H1 (cell line): Measurements from ENCODE around the gene HMX1. TPM values are rescaled to one million over a fixed set of nuclear protein-coding genes. Genes with fewer than 3 reads are reported as not detected.

Experiments used
- CTCF ChIA-PET: fragments of 300-600 bp; sonication (Branson Sonifier 250); formaldehyde crosslinking; loops from one replicate; lab custom pipeline; 2021; ENCODE audit not compliant: partially characterized antibody; lab: Charles Lee
- POLR2A ChIA-PET: fragments of 300-600 bp; sonication (Branson Sonifier 250); formaldehyde crosslinking; loops from one replicate; lab custom pipeline; 2021; ENCODE audit warnings: inconsistent platforms; ENCODE audit not compliant: partially characterized antibody; lab: Charles Lee
- DNase-seq, 2 experiments: peaks; one replicate each; pipeline versions ENCODE4 v3.0.0 to v3.0.0-alpha.2; 2010 to 2022; ENCODE audit warnings: low spot score in 2 of 2, low read depth in 1 of 2, mixed read lengths in 1 of 2
- FAIRE-seq: peaks from 2 replicates; lab custom pipeline; 2011; peaks lifted over from hg19 to GRCh38; lab: Jason Lieb, UNC
- H2AFZ ChIP-seq: 2 replicates; pipeline ENCODE4 v1.8.1; 2012; ENCODE audit warnings: low read length, inconsistent platforms
- H2AK5ac ChIP-seq: 2 replicates; pipeline ENCODE4 v1.6.1; 2013; ENCODE audit warnings: low read depth, low read length
- H2BK120ac ChIP-seq: replicated peaks from 2 replicates; pipeline ENCODE3; 2013; ENCODE audit warnings: low read depth, low read length, inconsistent platforms
- H2BK12ac ChIP-seq: 2 replicates; pipeline ENCODE4 v1.6.1; 2013; ENCODE audit warnings: low read depth, low read length
- H2BK15ac ChIP-seq: 2 replicates; pipeline ENCODE4 v1.6.1; 2013; ENCODE audit warnings: low read length
- H2BK20ac ChIP-seq: 2 replicates; pipeline ENCODE4 v1.6.1; 2013; ENCODE audit warnings: low read length
- H2BK5ac ChIP-seq: 2 replicates; pipeline ENCODE4 v1.6.1; 2013; ENCODE audit warnings: low read depth, low read length
- H3K14ac ChIP-seq: 2 replicates; pipeline ENCODE4 v1.6.1; 2013; ENCODE audit warnings: inconsistent platforms; ENCODE audit not compliant: insufficient read length
- H3K18ac ChIP-seq: 2 replicates; pipeline ENCODE4 v1.6.1; 2013; ENCODE audit warnings: low read length; ENCODE audit errors: extremely low read depth
- H3K23ac ChIP-seq: 2 replicates; pipeline ENCODE4 v1.6.1; 2013; ENCODE audit warnings: inconsistent platforms; ENCODE audit not compliant: insufficient read length
- H3K23me2 ChIP-seq: 2 replicates; pipeline ENCODE4 v1.6.1; 2013; ENCODE audit warnings: low read depth, low read length
- H3K27ac ChIP-seq: 2 replicates; pipeline ENCODE4 v1.6.1; 2011; ENCODE audit warnings: low read depth, low read length, inconsistent platforms
- H3K27me3 ChIP-seq, 4 experiments: replicated peaks in 1 of 4; 1 replicate in 1 of 4; 2 replicates in 3 of 4; pipeline versions ENCODE4 v1.6.1 to v1.8.1; 2011 to 2013; ENCODE audit warnings: low read length in 3 of 4, mild to moderate bottlenecking in 3 of 4, inconsistent platforms in 2 of 4, mixed read lengths in 2 of 4, moderate library complexity in 1 of 4; ENCODE audit not compliant: control insufficient read depth in 3 of 4, insufficient read depth in 3 of 4; ENCODE audit errors: extremely low read depth in 1 of 4
- H3K36me3 ChIP-seq, 4 experiments: 2 replicates each; pipeline versions ENCODE4 v1.6.1 to v1.8.1; 2011 to 2013; ENCODE audit warnings: mild to moderate bottlenecking in 4 of 4, low read length in 3 of 4, moderate library complexity in 2 of 4, control low read depth in 1 of 4, inconsistent platforms in 1 of 4; ENCODE audit not compliant: insufficient read depth in 4 of 4, control insufficient read depth in 2 of 4
- H3K4ac ChIP-seq: replicated peaks from 2 replicates; pipeline ENCODE3; 2013; ENCODE audit warnings: low read length, low read depth, mixed read lengths, inconsistent platforms; ENCODE audit not compliant: insufficient read length
- H3K4me1 ChIP-seq, 4 experiments: replicated peaks in 1 of 4; 1 replicate in 1 of 4; 2 replicates in 3 of 4; pipeline versions ENCODE4 v1.6.1 to v1.8.1; 2011 to 2013; ENCODE audit warnings: low read length in 3 of 4, inconsistent platforms in 2 of 4, mixed read lengths in 1 of 4; ENCODE audit not compliant: insufficient read depth in 4 of 4, control insufficient read depth in 3 of 4
- H3K4me2 ChIP-seq, 2 experiments: 2 replicates each; pipeline versions ENCODE4 v1.6.1 to v1.8.1; 2011 to 2013; ENCODE audit warnings: low read depth in 2 of 2, low read length in 2 of 2, control low read depth in 1 of 2, inconsistent platforms in 1 of 2, mild to moderate bottlenecking in 1 of 2; ENCODE audit not compliant: insufficient read depth in 1 of 2
- H3K4me3 ChIP-seq, 4 experiments: fragments of 200-600, 300-600 bp in 1 of 4; sonication (generic), shearing (Covaris generic), sonication (Bioruptor Twin) in 1 of 4; 2 replicates each; pipeline versions ENCODE4 v1.5.1 to v1.8.1; 2011 to 2016; ENCODE audit warnings: low read length in 4 of 4, low read depth in 3 of 4, control low read depth in 2 of 4, inconsistent platforms in 2 of 4, mild to moderate bottlenecking in 2 of 4, mixed read lengths in 1 of 4, moderate library complexity in 1 of 4; ENCODE audit not compliant: insufficient read depth in 2 of 4; ENCODE audit errors: extremely low read depth in 1 of 4
- H3K56ac ChIP-seq: replicated peaks from 2 replicates; pipeline ENCODE3; 2013; ENCODE audit warnings: low read depth, mild to moderate bottlenecking, mixed read lengths, low read length, inconsistent platforms; ENCODE audit not compliant: insufficient read length
- H3K79me1 ChIP-seq: 2 replicates; pipeline ENCODE4 v1.6.1; 2013; ENCODE audit warnings: low read depth, low read length, control low read depth
- H3K79me2 ChIP-seq, 2 experiments: 2 replicates each; pipeline versions ENCODE4 v1.6.1 to v1.8.1; 2012 to 2013; ENCODE audit warnings: low read length in 2 of 2, mild to moderate bottlenecking in 2 of 2, inconsistent platforms in 1 of 2; ENCODE audit not compliant: insufficient read depth in 2 of 2, control insufficient read depth in 1 of 2
- H3K9ac ChIP-seq, 4 experiments: replicated peaks in 1 of 4; 1 replicate in 1 of 4; 2 replicates in 3 of 4; pipeline versions ENCODE4 v1.6.1 to v1.8.1; 2011 to 2013; ENCODE audit warnings: low read depth in 3 of 4, low read length in 3 of 4, control low read depth in 2 of 4, mild to moderate bottlenecking in 2 of 4, moderate library complexity in 2 of 4, inconsistent platforms in 1 of 4; ENCODE audit errors: extremely low read depth in 1 of 4
- H3K9me3 ChIP-seq, 2 experiments: 2 replicates each; pipeline versions ENCODE4 v1.6.1 to v1.8.1; 2012 to 2013; ENCODE audit warnings: mild to moderate bottlenecking in 2 of 2, moderate library complexity in 2 of 2, control low read depth in 1 of 2, inconsistent platforms in 1 of 2, low read depth in 1 of 2, low read length in 1 of 2, mixed read lengths in 1 of 2; ENCODE audit not compliant: insufficient read depth in 2 of 2
- H4K20me1 ChIP-seq, 2 experiments: replicated peaks in 1 of 2; 2 replicates each; pipeline versions ENCODE3 to v1.8.1; 2011 to 2013; ENCODE audit warnings: inconsistent platforms in 2 of 2, low read length in 2 of 2, mild to moderate bottlenecking in 1 of 2; ENCODE audit not compliant: insufficient read depth in 2 of 2, control insufficient read depth in 1 of 2
- H4K5ac ChIP-seq: 2 replicates; pipeline ENCODE4 v1.6.1; 2013; ENCODE audit warnings: low read length, low read depth, mixed read lengths, inconsistent platforms; ENCODE audit not compliant: insufficient read length
- H4K8ac ChIP-seq: 2 replicates; pipeline ENCODE4 v1.8.0; 2013; ENCODE audit warnings: mild to moderate bottlenecking, moderate library complexity, low read length, inconsistent platforms; ENCODE audit not compliant: insufficient read depth; ENCODE audit errors: extremely low read depth
- H4K91ac ChIP-seq: replicated peaks from 2 replicates; pipeline ENCODE3; 2013; ENCODE audit warnings: low read length, mixed read lengths, inconsistent platforms; ENCODE audit not compliant: insufficient read length
- JUND ChIP-seq: IDR thresholded peaks from 2 replicates; pipeline ENCODE4 v1.6.1; 2011; ENCODE audit warnings: mild to moderate bottlenecking, improper control_type of control experiment, low read length
- MAFK ChIP-seq: IDR thresholded peaks from 2 replicates; pipeline ENCODE4 v1.6.1; 2012; ENCODE audit warnings: low read depth, mild to moderate bottlenecking, improper control_type of control experiment, low read length
- RFX5 ChIP-seq: IDR thresholded peaks from 2 replicates; pipeline ENCODE4 v1.6.1; 2011; ENCODE audit warnings: low read depth, low read length, improper control_type of control experiment, borderline replicate concordance
- WGBS, 2 experiments: shearing (Covaris generic) in 1 of 2; methylation state at CpG; one replicate each; pipeline versions ENCODE4 v1.1.6 to v1.1.7; 2013 to 2015; ENCODE audit warnings: low lambda C conversion rate in 2 of 2, mixed read lengths in 2 of 2, inconsistent platforms in 1 of 2, low coverage in 1 of 2, missing lambda C conversion rate in 1 of 2; ENCODE audit not compliant: insufficient replicate concordance in 2 of 2, insufficient coverage in 1 of 2, insufficient read length in 1 of 2; ENCODE audit errors: extremely low coverage in 1 of 2, missing lambda C conversion rate in 1 of 2; 5-methylcytosine and 5-hydroxymethylcytosine counted together
- polyA plus RNA-seq, 7 experiments: library from polyadenylated mRNA; depleted of rRNA in 3 of 7; stranded (reverse) in 5 of 7; unstranded in 2 of 7; fragments of >200 nt in 5 of 7; fragments of 200-250 nt in 2 of 7; gene quantifications; 1 replicate in 5 of 7; 2 replicates in 1 of 7; 4 replicates in 1 of 7; pipeline versions ENCODE4 v1.2.1 to v1.2.3, GENCODE V29; 2011 to 2013; ENCODE audit warnings: missing spikeins in 2 of 7, mixed read lengths in 2 of 7
- total RNA-seq: library from RNA; stranded (reverse); fragmentation: NEBNext Ultra II Directional; extraction: Animal tissue kit (Norgen Biotek cat#: 25700); gene quantifications from 2 replicates; pipeline ENCODE4 v1.2.1, GENCODE V29; 2021

HMX1 gene
- total and polyA plus RNA-seq, 2 of the 8 experiments (the other 6 are each of a cell fraction or from before 2014, with no cell fraction given): 0.26 TPM; not detected in 1

DNA sequence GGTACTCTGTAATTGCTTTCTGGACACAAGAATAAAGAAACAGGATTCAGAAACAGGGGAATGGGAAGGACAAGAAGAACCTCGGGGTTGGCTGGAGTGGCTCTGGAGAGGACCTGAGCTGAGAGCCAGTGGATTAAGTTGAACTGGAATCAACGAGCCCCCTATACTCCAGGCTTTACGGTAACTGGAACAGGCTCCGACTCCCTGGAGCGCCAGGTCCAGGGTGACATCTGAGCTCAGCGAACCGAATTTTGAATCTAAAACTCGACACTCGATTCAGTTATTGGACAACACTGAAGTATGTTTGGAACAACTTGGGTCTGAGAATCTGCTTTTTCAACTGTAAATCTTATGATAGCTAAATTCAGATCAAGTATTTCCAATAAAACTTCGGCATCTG, 23.9 kb downstream of the HMX1 start:
- Histone ChIP-seq H3K14ac (no peak overlapping the region), H3K79me2 (no peaks in the 10 kb centered on the region), H3K23me2 (no peaks in the 10 kb centered on the region), H4K20me1 (peaks cover 0 to 3% of the 10 kb centered on the region in 2 experiments), H3K18ac (no peak overlapping the region), H3K9ac (no peak overlapping the region), H3K23ac (no peak overlapping the region), H3K36me3 (no peaks in the 10 kb centered on the region), H4K91ac (no peak overlapping the region), H3K27ac (no peak overlapping the region), H2AK5ac (no peak overlapping the region), H3K4me3 (peak overlapping the region in 1 of 4 experiments; percentile 28; a peak in 2 of 8 replicates), H4K5ac (no peak overlapping the region), H4K8ac (no peak overlapping the region), H2BK20ac (no peak overlapping the region), H3K4me1 (no peaks in the 10 kb centered on the region), H2BK120ac (no peak overlapping the region), H3K79me1 (no peaks in the 10 kb centered on the region), H3K4me2 (peak overlapping the region in 1 of 2 experiments; percentile 55; a peak in 2 of 4 replicates), H2AFZ (no peak overlapping the region), H3K27me3 (peaks cover 0 to 3% (median 2%) of the 10 kb centered on the region in 4 experiments; a peak in 3 of 7 replicates), H2BK12ac (no peak overlapping the region), H3K4ac (no peak overlapping the region), H2BK15ac (no peak overlapping the region), H3K9me3 (peaks cover 0 to 1% of the 10 kb centered on the region in 2 experiments; a peak in 1 of 4 replicates), H3K56ac (no peak overlapping the region), H2BK5ac (no peak overlapping the region)
- DNase-seq (peak in 1 of 2 experiments; percentile 48), FAIRE-seq (no peak)
- ChIA-PET CTCF (interaction anchor here (0.5 to 2.1 kb wide), 13 partner anchors 9 to 208 kb away, joined by 3 to 7 read pairs (median 4); no protein-coding TSS in a partner anchor), POLR2A (no interaction called here)
- WGBS, 2 experiments: 50% methylated on average over 10 of the region's 10 CpGs; no CpG with 5 or more reads in 1 of the 2 experiments
- TF ChIP-seq MAFK (peak; percentile 80), JUND (no peak), RFX5 (no peak)
